Panc1 (cell line): ENCODE data around the gene POMGNT1. TPM values are rescaled to one million over a fixed set of nuclear protein-coding genes. Genes with fewer than 3 reads are reported as not detected.

Source experiments
- ATAC-seq: fragments of 200-7000 bp; cut with Tn5 transposase; 2 replicates; pipeline ENCODE4 v1.9.1; 2020; ENCODE audit warnings: mild to moderate bottlenecking, moderate library complexity
- BruUV-seq: library from RNA; stranded (reverse); fragments of 400-500 nt; replicated peaks from 2 replicates; lab custom pipeline; 2021; lab: Mats Ljungman, UMichigan
- CTCF ChIA-PET: fragments of 300-600 bp; sonication (Branson Sonifier 250); formaldehyde crosslinking; loops from one replicate; lab custom pipeline; 2022; ENCODE audit warnings: antibody characterized with exemption; lab: Charles Lee
- POLR2A ChIA-PET: fragments of 300-600 bp; sonication (Branson Sonifier 250); formaldehyde crosslinking; loops from one replicate; lab custom pipeline; 2022; ENCODE audit warnings: antibody characterized with exemption; lab: Charles Lee
- DNase-seq: peaks from one replicate; pipeline ENCODE4 v3.0.0-alpha.2; 2010; ENCODE audit warnings: low read depth, low spot score
- H3K27ac ChIP-seq: 2 replicates; pipeline ENCODE4 v1.5.1; 2011; ENCODE audit warnings: mild to moderate bottlenecking, low read length, inconsistent platforms
- H3K27me3 ChIP-seq: fragments of 200-500 bp; sonication (Bioruptor generic); 2 replicates; pipeline ENCODE4 v1.6.0; 2014; ENCODE audit warnings: low read length, inconsistent platforms; ENCODE audit not compliant: control insufficient read depth, insufficient read depth
- H3K36me3 ChIP-seq: fragments of 200-500 bp; sonication (Bioruptor generic); 2 replicates; pipeline ENCODE4 v1.5.1; 2014; ENCODE audit warnings: inconsistent platforms, mild to moderate bottlenecking, low read length, moderate library complexity; ENCODE audit not compliant: control insufficient read depth, insufficient read depth
- H3K4me1 ChIP-seq: 2 replicates; pipeline ENCODE4 v1.5.1; 2011; ENCODE audit warnings: inconsistent platforms, mild to moderate bottlenecking, low read length, moderate library complexity; ENCODE audit not compliant: control insufficient read depth, insufficient read depth
- H3K4me3 ChIP-seq, 2 experiments: 2 replicates each; pipeline ENCODE4 v1.5.1; 2011 to 2012; ENCODE audit warnings: low read depth in 2 of 2, low read length in 2 of 2, mild to moderate bottlenecking in 2 of 2, inconsistent platforms in 1 of 2, moderate library complexity in 1 of 2
- H3K9me3 ChIP-seq: fragments of 200-500 bp; sonication (Bioruptor generic); 2 replicates; pipeline ENCODE4 v1.5.1; 2014; ENCODE audit warnings: low read depth, mild to moderate bottlenecking, inconsistent platforms, low read length, moderate library complexity; ENCODE audit not compliant: control insufficient read depth, insufficient read depth
- POLR2AphosphoS5 ChIP-seq: IDR thresholded peaks from 2 replicates; pipeline ENCODE4 v1.6.1; 2012; ENCODE audit warnings: mild to moderate bottlenecking, low read depth, low read length, moderate library complexity
- SIN3A ChIP-seq: IDR thresholded peaks from 2 replicates; pipeline ENCODE4 v1.6.1; 2012; ENCODE audit warnings: low read depth, mild to moderate bottlenecking, low read length, moderate library complexity, borderline replicate concordance; ENCODE audit not compliant: insufficient read depth
- TCF7L2 ChIP-seq: IDR thresholded peaks from 2 replicates; pipeline ENCODE4 v1.6.1; 2011; ENCODE audit warnings: mild to moderate bottlenecking, low read depth, low read length, inconsistent platforms
- in situ Hi-C: cut with HindIII; loops from 2 replicates; pipeline ENCODE4 v1.10.0; 2016; ENCODE audit warnings: low sequenced_read_pairs, low pct_unique_long_range_greater_than_20kb
- intact Hi-C: fragments of 100-400 bp; cut with micrococcal nuclease; formaldehyde crosslinking; loops from one replicate; pipeline ENCODE4 v1.10.0; 2022; ENCODE audit not compliant: unreplicated experiment
- total RNA-seq: library from RNA; stranded (reverse); gene quantifications from one replicate; pipeline ENCODE4 v1.2.1, GENCODE V29; 2021; ENCODE audit not compliant: unreplicated experiment
- TF ChIP-seq, protein P1 (sequence below), 2 experiments: IDR thresholded peaks; 2 replicates each; pipeline ENCODE4 v1.6.1; 2011 to 2012; ENCODE audit warnings: low read depth in 2 of 2, control low read depth in 1 of 2, low read length in 1 of 2, mild to moderate bottlenecking in 1 of 2, moderate library complexity in 1 of 2; ENCODE audit not compliant: insufficient read depth in 1 of 2
- TF ChIP-seq, protein P2 (sequence below): fragments of 450-650 bp; IDR thresholded peaks from 2 replicates; pipeline ENCODE4 v1.5.1; 2017; ENCODE audit warnings: mild to moderate bottlenecking

Gene POMGNT1
- total RNA-seq, 1 experiment from 2014 or later: 178 TPM

DNA sequence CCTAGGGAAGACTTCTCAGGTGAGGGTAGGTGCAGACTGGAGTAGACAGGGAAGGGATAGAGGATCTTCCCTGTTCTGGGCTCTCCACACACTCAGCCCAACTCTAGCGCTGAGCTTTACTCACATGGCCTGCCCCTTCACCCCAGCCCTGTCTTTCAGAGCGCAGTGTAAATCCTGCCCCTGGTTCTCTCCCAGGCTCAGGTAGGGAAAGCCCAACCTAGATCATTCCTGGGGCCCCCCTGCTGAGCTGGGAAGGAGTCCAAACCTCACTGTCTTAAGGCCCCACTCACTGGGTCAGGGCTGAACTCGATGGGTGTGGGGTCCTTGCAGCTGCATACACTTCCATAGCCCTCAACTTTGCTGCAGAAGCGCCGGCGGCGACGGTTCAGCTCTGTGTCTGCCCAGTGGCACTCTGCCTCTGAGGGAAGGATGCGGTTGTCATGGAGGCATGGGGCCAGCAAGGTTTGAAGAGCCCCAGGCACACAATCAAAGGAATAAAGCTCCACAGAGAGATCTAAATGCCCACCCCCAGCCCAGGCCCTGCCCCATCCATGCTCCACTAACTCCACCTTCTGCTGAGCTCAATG is 4.2 kb downstream of the POMGNT1 start:
- TF ChIP-seq POLR2AphosphoS5 (no peak), SIN3A (no peak), TCF7L2 (no peak)
- TF ChIP-seq, protein P1, sequence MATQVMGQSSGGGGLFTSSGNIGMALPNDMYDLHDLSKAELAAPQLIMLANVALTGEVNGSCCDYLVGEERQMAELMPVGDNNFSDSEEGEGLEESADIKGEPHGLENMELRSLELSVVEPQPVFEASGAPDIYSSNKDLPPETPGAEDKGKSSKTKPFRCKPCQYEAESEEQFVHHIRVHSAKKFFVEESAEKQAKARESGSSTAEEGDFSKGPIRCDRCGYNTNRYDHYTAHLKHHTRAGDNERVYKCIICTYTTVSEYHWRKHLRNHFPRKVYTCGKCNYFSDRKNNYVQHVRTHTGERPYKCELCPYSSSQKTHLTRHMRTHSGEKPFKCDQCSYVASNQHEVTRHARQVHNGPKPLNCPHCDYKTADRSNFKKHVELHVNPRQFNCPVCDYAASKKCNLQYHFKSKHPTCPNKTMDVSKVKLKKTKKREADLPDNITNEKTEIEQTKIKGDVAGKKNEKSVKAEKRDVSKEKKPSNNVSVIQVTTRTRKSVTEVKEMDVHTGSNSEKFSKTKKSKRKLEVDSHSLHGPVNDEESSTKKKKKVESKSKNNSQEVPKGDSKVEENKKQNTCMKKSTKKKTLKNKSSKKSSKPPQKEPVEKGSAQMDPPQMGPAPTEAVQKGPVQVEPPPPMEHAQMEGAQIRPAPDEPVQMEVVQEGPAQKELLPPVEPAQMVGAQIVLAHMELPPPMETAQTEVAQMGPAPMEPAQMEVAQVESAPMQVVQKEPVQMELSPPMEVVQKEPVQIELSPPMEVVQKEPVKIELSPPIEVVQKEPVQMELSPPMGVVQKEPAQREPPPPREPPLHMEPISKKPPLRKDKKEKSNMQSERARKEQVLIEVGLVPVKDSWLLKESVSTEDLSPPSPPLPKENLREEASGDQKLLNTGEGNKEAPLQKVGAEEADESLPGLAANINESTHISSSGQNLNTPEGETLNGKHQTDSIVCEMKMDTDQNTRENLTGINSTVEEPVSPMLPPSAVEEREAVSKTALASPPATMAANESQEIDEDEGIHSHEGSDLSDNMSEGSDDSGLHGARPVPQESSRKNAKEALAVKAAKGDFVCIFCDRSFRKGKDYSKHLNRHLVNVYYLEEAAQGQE (IDR thresholded peaks at IDR 0.05; ENCODE audit: insufficient read depth in 1 of 2, low read depth in 2 of 2, low read length in 1 of 2): no peak
- TF ChIP-seq, protein P2, sequence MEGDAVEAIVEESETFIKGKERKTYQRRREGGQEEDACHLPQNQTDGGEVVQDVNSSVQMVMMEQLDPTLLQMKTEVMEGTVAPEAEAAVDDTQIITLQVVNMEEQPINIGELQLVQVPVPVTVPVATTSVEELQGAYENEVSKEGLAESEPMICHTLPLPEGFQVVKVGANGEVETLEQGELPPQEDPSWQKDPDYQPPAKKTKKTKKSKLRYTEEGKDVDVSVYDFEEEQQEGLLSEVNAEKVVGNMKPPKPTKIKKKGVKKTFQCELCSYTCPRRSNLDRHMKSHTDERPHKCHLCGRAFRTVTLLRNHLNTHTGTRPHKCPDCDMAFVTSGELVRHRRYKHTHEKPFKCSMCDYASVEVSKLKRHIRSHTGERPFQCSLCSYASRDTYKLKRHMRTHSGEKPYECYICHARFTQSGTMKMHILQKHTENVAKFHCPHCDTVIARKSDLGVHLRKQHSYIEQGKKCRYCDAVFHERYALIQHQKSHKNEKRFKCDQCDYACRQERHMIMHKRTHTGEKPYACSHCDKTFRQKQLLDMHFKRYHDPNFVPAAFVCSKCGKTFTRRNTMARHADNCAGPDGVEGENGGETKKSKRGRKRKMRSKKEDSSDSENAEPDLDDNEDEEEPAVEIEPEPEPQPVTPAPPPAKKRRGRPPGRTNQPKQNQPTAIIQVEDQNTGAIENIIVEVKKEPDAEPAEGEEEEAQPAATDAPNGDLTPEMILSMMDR: no peak
- DNase-seq (no peak), ATAC-seq (no peak)
- no TSS peak for BruUV-seq
- CTCF ChIA-PET: no interaction called here
- no peak overlapping the region for H3K4me3 ChIP-seq
- no peak overlapping the region for H3K27ac ChIP-seq
- no peaks in the 10 kb centered on the region for H3K27me3 ChIP-seq
- in situ Hi-C loops: no loop called here
- POLR2A ChIA-PET: interaction anchor here (0.6 to 1.8 kb wide), 2 partner anchors 10 to 146 kb away, joined by 3 to 6 read pairs; no protein-coding TSS in a partner anchor
- H3K36me3 ChIP-seq: peaks cover 9% of the 10 kb centered on the region; the same call in 1 of the 2 replicates
- intact Hi-C loops: no loop called here
- peaks cover 16% of the 10 kb centered on the region for H3K4me1 ChIP-seq
- no peaks in the 10 kb centered on the region for H3K9me3 ChIP-seq

DNA sequence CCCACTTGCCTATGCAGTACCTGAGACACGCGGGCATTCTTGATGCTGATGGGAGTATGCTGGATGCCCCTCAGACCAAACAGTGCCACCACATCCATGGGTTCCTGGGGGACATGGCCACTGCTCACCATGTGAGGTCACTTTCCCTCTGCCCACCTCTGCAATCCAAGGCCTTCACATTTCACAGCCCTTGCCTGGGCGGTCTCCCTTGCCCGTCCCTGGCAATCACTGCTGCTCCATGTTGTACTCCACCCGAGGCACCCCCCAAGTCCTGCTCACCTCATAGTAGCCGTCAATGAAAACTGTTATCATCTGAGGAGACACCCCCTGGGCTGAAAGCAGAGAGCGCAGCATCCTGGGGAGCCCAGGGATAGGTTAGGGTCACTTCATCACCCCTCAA is 4.9 kb downstream of the POMGNT1 start:
- ChIA-PET CTCF (no interaction called here), POLR2A (no interaction called here)
- Histone ChIP-seq H3K27me3 (no peaks in the 10 kb centered on the region), H3K4me1 (peaks cover 15% of the 10 kb centered on the region), H3K4me3 (no peak overlapping the region), H3K36me3 (peaks cover 9% of the 10 kb centered on the region; the same call in 1 of the 2 replicates), H3K9me3 (no peaks in the 10 kb centered on the region), H3K27ac (no peak overlapping the region)
- in situ Hi-C loops (no loop called here), intact Hi-C loops (no loop called here)
- TF ChIP-seq POLR2AphosphoS5: no peak
- TF ChIP-seq, protein P2: no peak
- TF ChIP-seq, protein P1 (IDR thresholded peaks at IDR 0.05; ENCODE audit: insufficient read depth in 1 of 2, low read depth in 2 of 2, low read length in 1 of 2): no peak
- TF ChIP-seq SIN3A: no peak
- no peak for TF ChIP-seq TCF7L2
- no TSS peak for BruUV-seq
- no peak for DNase-seq
- ATAC-seq: no peak
